ENCODE data around the gene PDE4B.

GRCh38 chr1:65955071-65955470, 162.4 kb downstream of the PDE4B start:
- TF ChIP-seq POLR2A (IDR thresholded peaks at IDR 0.05) = no peak
- TF ChIP-seq, protein P1, sequence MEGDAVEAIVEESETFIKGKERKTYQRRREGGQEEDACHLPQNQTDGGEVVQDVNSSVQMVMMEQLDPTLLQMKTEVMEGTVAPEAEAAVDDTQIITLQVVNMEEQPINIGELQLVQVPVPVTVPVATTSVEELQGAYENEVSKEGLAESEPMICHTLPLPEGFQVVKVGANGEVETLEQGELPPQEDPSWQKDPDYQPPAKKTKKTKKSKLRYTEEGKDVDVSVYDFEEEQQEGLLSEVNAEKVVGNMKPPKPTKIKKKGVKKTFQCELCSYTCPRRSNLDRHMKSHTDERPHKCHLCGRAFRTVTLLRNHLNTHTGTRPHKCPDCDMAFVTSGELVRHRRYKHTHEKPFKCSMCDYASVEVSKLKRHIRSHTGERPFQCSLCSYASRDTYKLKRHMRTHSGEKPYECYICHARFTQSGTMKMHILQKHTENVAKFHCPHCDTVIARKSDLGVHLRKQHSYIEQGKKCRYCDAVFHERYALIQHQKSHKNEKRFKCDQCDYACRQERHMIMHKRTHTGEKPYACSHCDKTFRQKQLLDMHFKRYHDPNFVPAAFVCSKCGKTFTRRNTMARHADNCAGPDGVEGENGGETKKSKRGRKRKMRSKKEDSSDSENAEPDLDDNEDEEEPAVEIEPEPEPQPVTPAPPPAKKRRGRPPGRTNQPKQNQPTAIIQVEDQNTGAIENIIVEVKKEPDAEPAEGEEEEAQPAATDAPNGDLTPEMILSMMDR (IDR thresholded peaks at IDR 0.05) = no peak

Data from sigmoid colon (tissue), 3 donors.